ENCODE data around the gene FASTKD3. TPM values are rescaled to one million over a fixed set of nuclear protein-coding genes. Genes with fewer than 3 reads are reported as not detected.

Gene FASTKD3
- polyA plus RNA-seq, 1 donor from 2014 or later, result 27.8 TPM

- H3K9ac ChIP-seq (ENCODE audit: low read length), result no peak overlapping the region
- H3K9me3 ChIP-seq (ENCODE audit: low read length), result no peaks in the 10 kb centered on the region
- H3K4me3 ChIP-seq (ENCODE audit: low read length), result no peak overlapping the region
- no peaks in the 10 kb centered on the region for H3K9me2 ChIP-seq (ENCODE audit: insufficient read depth, low read length)
- no peaks in the 10 kb centered on the region for H4K20me1 ChIP-seq (ENCODE audit: insufficient read depth)
- no peak overlapping the region for H3K27ac ChIP-seq (ENCODE audit: low read length)
- H3F3A ChIP-seq (ENCODE audit: insufficient read depth, low read length, poor library complexity, severe bottlenecking), result no peaks in the 10 kb centered on the region
- no peak overlapping the region for H2AFZ ChIP-seq (ENCODE audit: low read depth, low read length)
- H3K4me2 ChIP-seq (ENCODE audit: low read length), result no peak overlapping the region
- H3K36me3 ChIP-seq (ENCODE audit: insufficient read depth, low read length), result no peaks in the 10 kb centered on the region
- H3K27me3 ChIP-seq (ENCODE audit: insufficient read depth, low read depth, low read length), result no peaks in the 10 kb centered on the region
- no peaks in the 10 kb centered on the region for H3K79me2 ChIP-seq (replicated peaks; ENCODE audit: insufficient read depth, low read length)
- TF ChIP-seq SMC3 (conservative IDR thresholded peaks at IDR 0.05; ENCODE audit: poor library complexity) (no peak), POLR2AphosphoS5 (IDR thresholded peaks at IDR 0.05) (no peak), TAF1 (IDR thresholded peaks at IDR 0.05; ENCODE audit: low read depth) (no peak), RAD21 (conservative IDR thresholded peaks at IDR 0.05) (no peak), EP300 (conservative IDR thresholded peaks at IDR 0.05; ENCODE audit: poor library complexity, severe bottlenecking) (no peak), MXI1 (conservative IDR thresholded peaks at IDR 0.05; ENCODE audit: poor library complexity, severe bottlenecking) (no peak), EZH2 (IDR thresholded peaks at IDR 0.05; ENCODE audit: borderline replicate concordance, insufficient read depth, low read length, poor library complexity, severe bottlenecking) (no peak)
- TF ChIP-seq, protein P1, sequence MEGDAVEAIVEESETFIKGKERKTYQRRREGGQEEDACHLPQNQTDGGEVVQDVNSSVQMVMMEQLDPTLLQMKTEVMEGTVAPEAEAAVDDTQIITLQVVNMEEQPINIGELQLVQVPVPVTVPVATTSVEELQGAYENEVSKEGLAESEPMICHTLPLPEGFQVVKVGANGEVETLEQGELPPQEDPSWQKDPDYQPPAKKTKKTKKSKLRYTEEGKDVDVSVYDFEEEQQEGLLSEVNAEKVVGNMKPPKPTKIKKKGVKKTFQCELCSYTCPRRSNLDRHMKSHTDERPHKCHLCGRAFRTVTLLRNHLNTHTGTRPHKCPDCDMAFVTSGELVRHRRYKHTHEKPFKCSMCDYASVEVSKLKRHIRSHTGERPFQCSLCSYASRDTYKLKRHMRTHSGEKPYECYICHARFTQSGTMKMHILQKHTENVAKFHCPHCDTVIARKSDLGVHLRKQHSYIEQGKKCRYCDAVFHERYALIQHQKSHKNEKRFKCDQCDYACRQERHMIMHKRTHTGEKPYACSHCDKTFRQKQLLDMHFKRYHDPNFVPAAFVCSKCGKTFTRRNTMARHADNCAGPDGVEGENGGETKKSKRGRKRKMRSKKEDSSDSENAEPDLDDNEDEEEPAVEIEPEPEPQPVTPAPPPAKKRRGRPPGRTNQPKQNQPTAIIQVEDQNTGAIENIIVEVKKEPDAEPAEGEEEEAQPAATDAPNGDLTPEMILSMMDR (IDR thresholded peaks at IDR 0.05; ENCODE audit: poor library complexity, severe bottlenecking), result no peak
- TF ChIP-seq, protein P2, sequence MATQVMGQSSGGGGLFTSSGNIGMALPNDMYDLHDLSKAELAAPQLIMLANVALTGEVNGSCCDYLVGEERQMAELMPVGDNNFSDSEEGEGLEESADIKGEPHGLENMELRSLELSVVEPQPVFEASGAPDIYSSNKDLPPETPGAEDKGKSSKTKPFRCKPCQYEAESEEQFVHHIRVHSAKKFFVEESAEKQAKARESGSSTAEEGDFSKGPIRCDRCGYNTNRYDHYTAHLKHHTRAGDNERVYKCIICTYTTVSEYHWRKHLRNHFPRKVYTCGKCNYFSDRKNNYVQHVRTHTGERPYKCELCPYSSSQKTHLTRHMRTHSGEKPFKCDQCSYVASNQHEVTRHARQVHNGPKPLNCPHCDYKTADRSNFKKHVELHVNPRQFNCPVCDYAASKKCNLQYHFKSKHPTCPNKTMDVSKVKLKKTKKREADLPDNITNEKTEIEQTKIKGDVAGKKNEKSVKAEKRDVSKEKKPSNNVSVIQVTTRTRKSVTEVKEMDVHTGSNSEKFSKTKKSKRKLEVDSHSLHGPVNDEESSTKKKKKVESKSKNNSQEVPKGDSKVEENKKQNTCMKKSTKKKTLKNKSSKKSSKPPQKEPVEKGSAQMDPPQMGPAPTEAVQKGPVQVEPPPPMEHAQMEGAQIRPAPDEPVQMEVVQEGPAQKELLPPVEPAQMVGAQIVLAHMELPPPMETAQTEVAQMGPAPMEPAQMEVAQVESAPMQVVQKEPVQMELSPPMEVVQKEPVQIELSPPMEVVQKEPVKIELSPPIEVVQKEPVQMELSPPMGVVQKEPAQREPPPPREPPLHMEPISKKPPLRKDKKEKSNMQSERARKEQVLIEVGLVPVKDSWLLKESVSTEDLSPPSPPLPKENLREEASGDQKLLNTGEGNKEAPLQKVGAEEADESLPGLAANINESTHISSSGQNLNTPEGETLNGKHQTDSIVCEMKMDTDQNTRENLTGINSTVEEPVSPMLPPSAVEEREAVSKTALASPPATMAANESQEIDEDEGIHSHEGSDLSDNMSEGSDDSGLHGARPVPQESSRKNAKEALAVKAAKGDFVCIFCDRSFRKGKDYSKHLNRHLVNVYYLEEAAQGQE (IDR thresholded peaks at IDR 0.05; ENCODE audit: borderline replicate concordance), result no peak
These were observed 38.8 kb upstream of the FASTKD3 start for GRCh38 chr5:7907612-7908011.

- Histone ChIP-seq H3K4me2 (ENCODE audit: low read length) (no peak overlapping the region), H3K36me3 (ENCODE audit: insufficient read depth, low read length) (peaks cover 8% of the 10 kb centered on the region), H3K79me2 (replicated peaks; ENCODE audit: insufficient read depth, low read length) (no peaks in the 10 kb centered on the region), H3K9ac (ENCODE audit: low read length) (no peak overlapping the region), H4K20me1 (ENCODE audit: insufficient read depth) (no peaks in the 10 kb centered on the region), H3K27ac (ENCODE audit: low read length) (no peak overlapping the region), H3F3A (ENCODE audit: insufficient read depth, low read length, poor library complexity, severe bottlenecking) (no peaks in the 10 kb centered on the region), H3K9me2 (ENCODE audit: insufficient read depth, low read length) (no peaks in the 10 kb centered on the region), H2AFZ (ENCODE audit: low read depth, low read length) (no peak overlapping the region), H3K4me3 (ENCODE audit: low read length) (no peak overlapping the region), H3K9me3 (ENCODE audit: low read length) (no peaks in the 10 kb centered on the region), H3K27me3 (ENCODE audit: insufficient read depth, low read depth, low read length) (no peaks in the 10 kb centered on the region)
- TF ChIP-seq, protein P1 (IDR thresholded peaks at IDR 0.05; ENCODE audit: poor library complexity, severe bottlenecking), result no peak
- TF ChIP-seq EZH2 (IDR thresholded peaks at IDR 0.05; ENCODE audit: borderline replicate concordance, insufficient read depth, low read length, poor library complexity, severe bottlenecking) (no peak), SMC3 (conservative IDR thresholded peaks at IDR 0.05; ENCODE audit: poor library complexity) (no peak), RAD21 (conservative IDR thresholded peaks at IDR 0.05) (no peak), POLR2AphosphoS5 (IDR thresholded peaks at IDR 0.05) (no peak), TAF1 (IDR thresholded peaks at IDR 0.05; ENCODE audit: low read depth) (no peak), MXI1 (conservative IDR thresholded peaks at IDR 0.05; ENCODE audit: poor library complexity, severe bottlenecking) (no peak), EP300 (conservative IDR thresholded peaks at IDR 0.05; ENCODE audit: poor library complexity, severe bottlenecking) (no peak)
- TF ChIP-seq, protein P2 (IDR thresholded peaks at IDR 0.05; ENCODE audit: borderline replicate concordance), result no peak
These were observed 35.3 kb upstream of the FASTKD3 start for GRCh38 chr5:7904170-7904569.
